ENCODE measurements around the gene RPS19BP1. TPM values are rescaled to one million over a fixed set of nuclear protein-coding genes. Genes with fewer than 3 reads are reported as not detected.
"Not testable (repeated sequence)": the region's sequence is repeated elsewhere in the genome, so short reads cannot be mapped to it uniquely, and the experiment has no call there.

RPS19BP1 gene
- total RNA-seq, 2 donors from 2014 or later: 84.1 to 122 TPM

- ATAC-seq (peak; percentile 61 to 67), DNase-seq (ENCODE audit: low spot score) (peak; percentile 90)
- Mint-ChIP-seq H3K4me1 (ENCODE audit: low read depth in 2 of 2) (peaks cover 68 to 78% of the 10 kb centered on the region in 2 donors), H3K36me3 (peaks cover 26% of the 10 kb centered on the region), H3K27ac (peak overlapping the region; percentile 64 to 66), H3K9me3 (no peaks in the 10 kb centered on the region), H3K4me3 (peak overlapping the region; percentile 85), H3K27me3 (no peaks in the 10 kb centered on the region)
These were observed 3.7 kb downstream of the RPS19BP1 start for GRCh38 chr22:39528681-39529486.

- Mint-ChIP-seq H3K36me3 (peaks cover 26% of the 10 kb centered on the region), H3K4me3 (peak overlapping the region; percentile 85)
These were observed 4.4 kb downstream of the RPS19BP1 start for GRCh38 chr22:39528080-39528661.

DNA sequence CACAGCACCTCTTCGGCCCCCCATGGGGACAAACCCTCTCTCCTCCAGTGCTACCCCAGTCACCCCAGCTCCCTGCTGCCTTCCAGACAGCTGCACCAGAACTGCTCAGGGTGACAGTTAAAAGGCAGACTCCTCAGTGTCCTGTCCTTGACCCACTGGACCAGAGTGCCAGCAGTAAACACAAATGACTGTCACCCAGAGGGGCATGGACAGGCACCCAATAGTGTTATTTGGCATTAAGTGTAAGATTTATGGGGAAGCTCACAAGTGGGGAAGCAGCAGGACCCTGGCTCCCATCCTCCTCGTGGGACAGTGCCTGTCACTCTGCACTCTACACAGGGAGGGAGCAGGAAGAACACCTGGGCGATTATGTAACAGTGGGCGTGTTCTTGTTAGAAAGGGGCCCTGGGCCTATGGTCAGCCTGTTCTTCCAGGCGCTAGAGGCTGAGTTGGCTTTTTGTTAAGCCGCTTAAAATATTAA lies 5.0 kb downstream of the RPS19BP1 start:
- DNase-seq (ENCODE audit: low spot score) (no peak), ATAC-seq (no peak)
- Mint-ChIP-seq H3K27ac (peak overlapping the region; percentile 36 to 75), H3K4me3 (peak overlapping the region; percentile 8), H3K27me3 (no peaks in the 10 kb centered on the region), H3K4me1 (ENCODE audit: low read depth in 2 of 2) (peaks cover 72 to 84% of the 10 kb centered on the region in 2 donors), H3K9me3 (no peaks in the 10 kb centered on the region), H3K36me3 (peaks cover 29% of the 10 kb centered on the region)

More at GRCh38 chr22:39528080-39528661, 4.4 kb downstream of the RPS19BP1 start:
- H3K27ac Mint-ChIP-seq: peak overlapping the region; percentile 64 to 66
- DNase-seq (ENCODE audit: low spot score) (no peak), ATAC-seq (no peak)
- no peaks in the 10 kb centered on the region for H3K27me3 Mint-ChIP-seq
- no peaks in the 10 kb centered on the region for H3K9me3 Mint-ChIP-seq
- H3K4me1 Mint-ChIP-seq (ENCODE audit: low read depth in 2 of 2): peaks cover 72 to 82% of the 10 kb centered on the region in 2 donors

DNA sequence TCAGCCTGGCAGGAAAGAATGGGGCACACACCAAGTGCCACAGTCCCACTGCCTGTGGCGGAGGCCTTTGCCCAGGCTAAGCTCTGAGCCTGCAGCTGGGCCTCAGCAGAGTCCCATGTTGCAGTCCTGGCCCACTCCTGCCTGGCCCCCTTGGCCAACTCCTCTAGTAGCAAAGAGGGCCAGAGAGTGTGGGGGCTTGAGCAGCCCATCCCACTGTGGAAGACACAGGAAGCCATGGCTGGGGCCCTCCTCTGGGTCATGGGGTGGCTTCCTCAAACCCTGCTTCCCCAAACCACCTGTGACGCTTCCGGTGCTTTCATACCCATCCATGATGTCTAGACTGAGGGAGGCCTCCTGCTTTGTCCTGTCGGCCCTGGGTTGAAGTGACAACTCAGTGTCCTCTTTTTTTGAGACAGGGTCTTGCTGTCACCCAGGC lies 5.8 kb downstream of the RPS19BP1 start:
- DNase-seq (ENCODE audit: low spot score) (no peak), ATAC-seq (peak in 1 of 2 donors; percentile 16)
- Mint-ChIP-seq H3K9me3 (no peaks in the 10 kb centered on the region), H3K4me1 (ENCODE audit: low read depth in 2 of 2) (peaks cover 75 to 86% of the 10 kb centered on the region in 2 donors), H3K4me3 (peak overlapping the region; percentile 20), H3K27me3 (no peaks in the 10 kb centered on the region), H3K36me3 (peaks cover 32% of the 10 kb centered on the region), H3K27ac (peak overlapping the region; percentile 36 to 75)

GRCh38 chr22:39525658-39525975 lies 6.9 kb downstream of the RPS19BP1 start:
- DNase-seq (ENCODE audit: low spot score): no peak
- H3K9me3 Mint-ChIP-seq: no peaks in the 10 kb centered on the region
- peaks cover 69 to 82% of the 10 kb centered on the region in 2 donors for H3K4me1 Mint-ChIP-seq (ENCODE audit: low read depth in 2 of 2)
- ATAC-seq: no peak
- no peaks in the 10 kb centered on the region for H3K27me3 Mint-ChIP-seq
- H3K4me3 Mint-ChIP-seq: peak overlapping the region; percentile 26
- H3K36me3 Mint-ChIP-seq: peaks cover 25% of the 10 kb centered on the region
- peak overlapping the region; percentile 59 to 79 for H3K27ac Mint-ChIP-seq

GRCh38 chr22:39524753-39525657 lies 7.5 kb downstream of the RPS19BP1 start:
- DNase-seq (ENCODE audit: low spot score) (no peak), ATAC-seq (no peak)
- peaks cover 66 to 79% of the 10 kb centered on the region in 2 donors for H3K4me1 Mint-ChIP-seq (ENCODE audit: low read depth in 2 of 2)
- peak overlapping the region; percentile 59 to 79 for H3K27ac Mint-ChIP-seq
- no peaks in the 10 kb centered on the region for H3K27me3 Mint-ChIP-seq
- no peaks in the 10 kb centered on the region for H3K9me3 Mint-ChIP-seq
- peak overlapping the region; percentile 65 for H3K4me3 Mint-ChIP-seq
- peaks cover 23% of the 10 kb centered on the region for H3K36me3 Mint-ChIP-seq

- ATAC-seq (no peak), DNase-seq (ENCODE audit: low spot score) (no peak)
- Mint-ChIP-seq H3K4me1 (ENCODE audit: low read depth in 2 of 2) (peaks cover 60 to 75% of the 10 kb centered on the region in 2 donors), H3K4me3 (peak overlapping the region; percentile 65), H3K27ac (peak overlapping the region; percentile 59 to 79), H3K9me3 (no peaks in the 10 kb centered on the region), H3K36me3 (peaks cover 20% of the 10 kb centered on the region), H3K27me3 (no peaks in the 10 kb centered on the region)
These were observed 8.3 kb downstream of the RPS19BP1 start for GRCh38 chr22:39524089-39524752.

- ATAC-seq (no peak), DNase-seq (ENCODE audit: low spot score) (no peak)
- Mint-ChIP-seq H3K36me3 (peaks cover 20% of the 10 kb centered on the region), H3K27me3 (no peaks in the 10 kb centered on the region), H3K27ac (peak overlapping the region; percentile 98), H3K4me3 (peak overlapping the region; percentile 95), H3K4me1 (ENCODE audit: low read depth in 2 of 2) (peaks cover 51 to 71% of the 10 kb centered on the region in 2 donors), H3K9me3 (no peaks in the 10 kb centered on the region)
These were observed 9.8 kb downstream of the RPS19BP1 start for GRCh38 chr22:39522567-39523300.

- not testable (repeated sequence) for H3K27me3 Mint-ChIP-seq; H3K9me3 Mint-ChIP-seq; ATAC-seq; DNase-seq (ENCODE audit: low spot score)
- peaks cover 22% of the 10 kb centered on the region for H3K36me3 Mint-ChIP-seq
- H3K4me1 Mint-ChIP-seq (ENCODE audit: low read depth in 2 of 2): peaks cover 46 to 65% of the 10 kb centered on the region in 2 donors
- H3K4me3 Mint-ChIP-seq: peak overlapping the region; percentile 95
- peak overlapping the region; percentile 98 for H3K27ac Mint-ChIP-seq
These were observed 10.5 kb downstream of the RPS19BP1 start for GRCh38 chr22:39522091-39522490.

DNA sequence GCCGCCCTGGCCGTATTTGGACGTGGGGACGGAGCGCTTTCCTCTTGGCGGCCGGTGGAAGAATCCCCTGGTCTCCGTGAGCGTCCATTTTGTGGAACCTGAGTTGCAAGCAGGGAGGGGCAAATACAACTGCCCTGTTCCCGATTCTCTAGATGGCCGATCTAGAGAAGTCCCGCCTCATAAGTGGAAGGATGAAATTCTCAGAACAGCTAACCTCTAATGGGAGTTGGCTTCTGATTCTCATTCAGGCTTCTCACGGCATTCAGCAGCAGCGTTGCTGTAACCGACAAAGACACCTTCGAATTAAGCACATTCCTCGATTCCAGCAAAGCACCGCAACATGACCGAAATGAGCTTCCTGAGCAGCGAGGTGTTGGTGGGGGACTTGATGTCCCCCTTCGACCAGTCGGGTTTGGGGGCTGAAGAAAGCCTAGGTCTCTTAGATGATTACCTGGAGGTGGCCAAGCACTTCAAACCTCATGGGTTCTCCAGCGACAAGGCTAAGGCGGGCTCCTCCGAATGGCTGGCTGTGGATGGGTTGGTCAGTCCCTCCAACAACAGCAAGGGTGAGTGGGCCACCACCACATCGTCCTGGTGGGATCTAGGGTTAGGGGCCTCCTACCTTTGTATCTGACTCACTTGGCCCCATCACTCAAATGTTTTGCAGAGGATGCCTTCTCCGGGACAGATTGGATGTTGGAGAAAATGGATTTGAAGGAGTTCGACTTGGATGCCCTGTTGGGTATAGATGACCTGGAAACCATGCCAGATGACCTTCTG lies 11.3 kb downstream of the RPS19BP1 start:
- H3K4me1 Mint-ChIP-seq (ENCODE audit: low read depth in 2 of 2): peaks cover 43 to 61% of the 10 kb centered on the region in 2 donors
- H3K27me3 Mint-ChIP-seq; DNase-seq (ENCODE audit: low spot score); ATAC-seq; H3K9me3 Mint-ChIP-seq: not testable (repeated sequence)
- H3K27ac Mint-ChIP-seq: peak overlapping the region; percentile 98
- H3K4me3 Mint-ChIP-seq: peak overlapping the region; percentile 95
- peaks cover 24% of the 10 kb centered on the region for H3K36me3 Mint-ChIP-seq

DNA sequence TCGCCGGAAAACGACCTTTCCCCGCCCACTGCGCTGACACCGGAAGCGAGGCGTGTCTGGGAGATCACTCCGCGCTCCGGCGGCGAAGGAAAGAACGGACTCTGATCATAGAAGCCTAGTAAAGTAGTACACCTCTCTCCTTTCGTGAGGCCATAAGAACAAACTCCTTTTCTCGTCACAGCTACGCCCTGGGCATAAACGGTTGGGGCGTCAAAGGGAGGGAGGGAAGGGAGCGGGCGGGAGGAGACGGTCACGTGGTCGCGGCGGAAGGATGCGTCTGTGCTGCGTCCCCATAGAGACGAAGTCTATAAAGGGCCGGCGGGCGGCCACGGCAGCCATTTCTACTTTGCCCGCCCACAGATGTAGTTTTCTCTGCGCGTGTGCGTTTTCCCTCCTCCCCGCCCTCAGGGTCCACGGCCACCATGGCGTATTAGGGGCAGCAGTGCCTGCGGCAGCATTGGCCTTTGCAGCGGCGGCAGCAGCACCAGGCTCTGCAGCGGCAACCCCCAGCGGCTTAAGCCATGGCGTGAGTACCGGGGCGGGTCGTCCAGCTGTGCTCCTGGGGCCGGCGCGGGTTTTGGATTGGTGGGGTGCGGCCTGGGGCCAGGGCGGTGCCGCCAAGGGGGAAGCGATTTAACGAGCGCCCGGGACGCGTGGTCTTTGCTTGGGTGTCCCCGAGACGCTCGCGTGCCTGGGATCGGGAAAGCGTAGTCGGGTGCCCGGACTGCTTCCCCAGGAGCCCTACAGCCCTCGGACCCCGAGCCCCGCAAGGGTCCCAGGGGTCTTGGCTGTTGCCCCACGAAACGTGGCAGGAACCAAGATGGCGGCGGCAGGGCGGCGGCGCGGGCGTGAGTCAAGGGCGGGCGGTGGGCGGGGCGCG lies 12.1 kb downstream of the RPS19BP1 start, which contains the start of gene ATF4:
ATF4 (plus strand) TSS at position 337 of the 880 bp plus-strand sequence. CDS start 884 bp downstream, outside the sequence.
- H3K27ac Mint-ChIP-seq: peak within 1 kb of the TSS; percentile 98
- no peaks in the 10 kb centered on the region for H3K9me3 Mint-ChIP-seq
- peak within 1 kb of the TSS; percentile 95 for H3K4me3 Mint-ChIP-seq
- DNase-seq (ENCODE audit: low spot score) (peak; percentile 89), ATAC-seq (peak; percentile 63 to 80)
- H3K27me3 Mint-ChIP-seq: no peaks in the 10 kb centered on the region
- H3K36me3 Mint-ChIP-seq: peaks cover 32% of the 10 kb centered on the region
- H3K4me1 Mint-ChIP-seq (ENCODE audit: low read depth in 2 of 2): peaks cover 43 to 61% of the 10 kb centered on the region in 2 donors

All from natural killer cell treated with Interleukin-12 subunit alpha and Interleukin-12 subunit beta and Interleukin-15 and Interleukin-18, amount 100 ng/mL, for 72 hours (primary cell).